ENCODE data around the gene MDK. TPM values are rescaled to one million over a fixed set of nuclear protein-coding genes. Genes with fewer than 3 reads are reported as not detected.

MDK gene, protein sequence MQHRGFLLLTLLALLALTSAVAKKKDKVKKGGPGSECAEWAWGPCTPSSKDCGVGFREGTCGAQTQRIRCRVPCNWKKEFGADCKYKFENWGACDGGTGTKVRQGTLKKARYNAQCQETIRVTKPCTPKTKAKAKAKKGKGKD
- 10 to 100 TPM in 1 of 2 donors, 1 to 10 TPM in 1; 5.8 to 14.8 TPM for total RNA-seq

DNA sequence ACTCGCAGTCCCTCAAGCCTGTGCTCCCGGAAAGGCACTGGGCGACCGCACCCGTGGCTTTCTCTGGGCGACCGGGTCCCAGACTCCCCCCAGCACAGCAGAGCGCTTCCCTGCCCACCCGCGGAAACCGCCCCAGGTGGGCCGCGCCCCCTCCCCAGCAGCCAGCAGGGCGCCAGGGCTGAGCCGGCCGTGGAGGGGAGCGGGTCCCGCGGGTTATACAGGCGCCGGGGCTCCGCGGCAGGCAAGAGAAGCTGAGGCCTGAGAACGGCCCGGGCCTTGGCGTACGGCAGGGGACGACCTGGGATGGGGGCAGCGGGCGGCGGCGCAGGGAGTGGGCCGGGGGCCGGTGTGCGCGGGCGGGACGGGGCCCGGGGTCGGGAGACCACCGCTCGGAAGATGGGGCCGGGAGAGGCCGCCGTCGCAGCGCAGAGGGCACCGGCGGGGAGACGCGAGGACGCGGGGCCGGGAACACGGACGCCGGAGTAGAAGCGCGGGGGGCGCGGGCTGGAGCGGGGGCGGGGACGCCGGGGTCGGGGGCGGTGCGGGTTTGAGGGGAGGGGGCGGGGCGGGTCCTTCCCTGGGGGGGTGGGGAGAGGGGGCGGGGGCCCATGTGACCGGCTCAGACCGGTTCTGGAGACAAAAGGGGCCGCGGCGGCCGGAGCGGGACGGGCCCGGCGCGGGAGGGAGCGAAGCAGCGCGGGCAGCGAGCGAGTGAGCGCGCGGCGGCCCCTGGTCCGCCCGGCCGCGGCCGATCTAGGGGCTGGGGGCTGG, at the start of gene MDK:
MDK (plus strand) TSS at position 622 of the 771 bp plus-strand sequence. CDS start 389 bp downstream, outside the sequence.
- no peaks in the 10 kb centered on the region for H3K9me3 Mint-ChIP-seq
- H3K36me3 Mint-ChIP-seq = peaks cover 0 to 11% of the 10 kb centered on the region in 2 donors
- DNase-seq (ENCODE audit: low spot score in 2 of 2) = no peak
- H3K27ac Mint-ChIP-seq = peak within 1 kb of the TSS; percentile 29 to 72
- peak; percentile 24 to 25 for ATAC-seq

DNA sequence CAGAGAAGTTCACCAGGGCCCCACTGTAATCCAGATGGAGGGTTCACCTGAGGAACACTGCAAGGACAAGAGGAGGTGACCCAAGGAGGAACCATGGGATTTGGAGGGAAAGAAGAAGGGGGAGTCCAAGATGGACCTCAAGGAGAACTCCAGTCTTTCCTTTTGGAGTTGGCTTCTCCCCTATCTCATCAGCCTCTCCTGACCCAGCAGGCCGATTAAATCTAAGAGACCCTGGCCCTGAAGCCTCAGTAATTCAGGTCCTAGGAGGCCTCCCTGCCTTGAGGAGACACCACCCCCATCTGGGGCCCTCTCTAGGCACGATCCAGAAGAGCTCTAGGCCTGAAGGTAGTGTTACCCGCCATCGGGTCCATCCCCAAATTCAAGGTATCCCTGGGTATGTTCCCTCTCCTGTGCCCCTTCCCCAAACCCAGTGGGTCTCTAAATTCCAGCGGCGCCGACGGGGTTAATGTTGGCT, 49.3 kb upstream of the MDK start:
- ATAC-seq (peak in 1 of 2 donors; percentile 1), DNase-seq (ENCODE audit: low spot score in 2 of 2) (no peak)
- no peaks in the 10 kb centered on the region for H3K36me3 Mint-ChIP-seq
- no peaks in the 10 kb centered on the region for H3K9me3 Mint-ChIP-seq
- no peak overlapping the region for H3K27ac Mint-ChIP-seq

DNA sequence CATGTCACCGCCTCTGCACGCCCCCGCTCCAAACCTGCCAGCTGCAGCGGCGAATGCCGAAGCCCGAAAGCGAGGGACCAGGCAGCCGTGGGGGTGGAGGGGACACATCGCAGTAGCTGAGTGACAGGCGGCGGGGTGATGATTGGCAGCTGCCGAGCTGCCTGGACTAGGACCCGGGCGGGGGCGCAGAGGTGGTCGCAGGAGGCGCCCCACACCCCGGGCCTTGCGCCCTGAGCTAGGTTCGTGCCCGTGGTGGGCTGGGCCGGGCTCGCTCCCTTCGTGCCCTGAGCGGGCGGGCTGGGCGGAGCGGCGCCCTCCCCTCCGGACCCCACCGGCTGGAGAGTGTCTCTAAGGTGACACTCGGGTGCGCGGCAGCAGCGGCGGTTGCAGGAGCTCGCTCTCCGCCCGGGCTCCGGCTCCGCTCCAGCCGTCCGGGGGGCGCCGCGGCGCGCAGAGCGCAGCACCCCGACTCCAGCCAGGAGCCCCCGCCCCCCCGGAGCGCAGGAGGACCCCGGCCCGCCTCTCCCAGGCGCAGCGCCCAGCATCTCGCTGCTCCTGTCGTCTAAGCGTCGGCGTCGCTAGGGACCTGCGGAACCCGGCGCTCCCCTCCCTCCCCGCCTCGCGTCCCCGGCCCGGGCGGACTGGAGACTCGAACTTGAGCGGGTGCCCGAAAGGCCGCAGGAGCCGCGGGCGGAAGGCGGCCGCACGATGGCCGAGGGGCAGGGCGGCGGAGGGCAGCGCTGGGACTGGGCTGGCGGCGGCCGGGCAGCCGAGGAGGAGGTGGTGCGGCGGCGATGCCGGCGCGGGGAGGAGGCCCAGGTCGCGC, 48.7 kb upstream of the MDK start:
- ATAC-seq = peak; percentile 42 to 48
- DNase-seq (ENCODE audit: low spot score in 2 of 2) = no peak
- Mint-ChIP-seq H3K36me3 (no peaks in the 10 kb centered on the region), H3K27ac (no peak overlapping the region), H3K9me3 (no peaks in the 10 kb centered on the region)

DNA sequence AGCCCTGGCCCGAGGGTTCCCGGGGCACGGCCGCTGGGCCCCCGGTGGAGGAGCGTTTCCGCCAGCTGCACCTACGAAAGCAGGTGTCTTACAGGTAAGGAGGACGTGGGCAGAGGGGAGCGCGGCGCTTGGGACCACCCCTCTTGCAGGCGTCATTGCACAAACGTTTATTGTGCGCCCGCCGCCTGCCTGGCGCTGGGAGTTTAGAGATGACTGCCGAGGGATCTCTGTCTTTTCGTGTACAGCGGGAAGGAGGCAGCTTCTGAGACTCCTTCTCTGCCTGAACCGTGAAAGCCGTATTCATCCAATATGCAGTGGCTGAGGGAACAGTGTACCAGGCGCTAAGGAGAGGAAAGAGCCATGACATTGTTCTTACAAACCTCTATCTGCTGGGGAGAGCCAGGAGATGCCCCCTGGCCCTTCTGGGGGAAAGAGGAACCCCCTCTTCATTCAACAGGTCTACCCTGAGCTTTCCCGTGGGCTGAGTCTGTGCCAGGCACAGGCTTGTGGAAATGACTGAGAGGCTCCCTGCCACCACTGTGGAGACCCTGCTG, 48.0 kb upstream of the MDK start:
- no peak overlapping the region for H3K27ac Mint-ChIP-seq
- ATAC-seq (peak; percentile 22 to 33), DNase-seq (ENCODE audit: low spot score in 2 of 2) (no peak)

DNA sequence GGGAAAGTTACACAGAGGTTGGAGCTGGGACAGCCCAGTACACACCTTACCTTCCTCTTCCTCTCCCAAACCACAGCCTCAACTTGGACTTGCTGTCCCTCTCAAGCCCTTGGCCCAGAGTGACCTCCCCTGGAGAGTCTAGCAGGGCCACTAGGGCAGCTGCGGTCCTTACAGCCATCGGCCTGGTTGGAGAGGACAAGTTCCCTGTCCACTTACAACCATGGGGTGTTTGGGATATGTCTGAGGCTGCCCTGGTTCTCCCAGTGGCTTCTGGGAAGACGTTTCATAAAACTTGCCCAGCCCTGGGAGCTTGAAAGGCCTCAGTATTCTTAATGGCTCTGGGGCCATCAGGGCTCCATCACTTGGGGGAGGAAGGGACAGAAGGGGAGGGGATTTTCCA, 47.3 kb upstream of the MDK start:
- H3K36me3 Mint-ChIP-seq = no peaks in the 10 kb centered on the region
- no peak for ATAC-seq
- H3K27ac Mint-ChIP-seq = peak overlapping the region in 1 of 2 donors; percentile 58
- no peaks in the 10 kb centered on the region for H3K9me3 Mint-ChIP-seq
- DNase-seq (ENCODE audit: low spot score in 2 of 2) = no peak

More for the DNA sequence above, 48.0 kb upstream of the MDK start:
- Mint-ChIP-seq H3K36me3 (no peaks in the 10 kb centered on the region), H3K9me3 (no peaks in the 10 kb centered on the region)

DNA sequence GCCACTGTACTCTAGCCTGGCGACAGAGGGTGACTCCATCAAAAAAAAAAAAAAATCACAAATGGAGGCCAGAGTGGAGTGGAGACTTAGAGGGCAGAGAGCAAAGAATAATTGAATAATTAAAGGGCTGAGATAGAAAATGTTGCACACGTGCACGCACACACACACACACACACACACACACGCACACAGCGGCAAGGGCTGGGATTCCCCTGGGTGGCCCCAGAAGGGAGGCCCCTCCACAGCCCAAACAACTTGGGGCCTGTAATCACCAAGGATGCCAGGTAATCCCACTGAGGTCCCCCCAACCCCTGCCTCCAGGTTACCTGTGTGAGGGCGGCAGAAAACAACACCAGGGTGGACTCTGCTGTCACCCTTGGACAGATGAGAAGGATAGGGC, 46.2 kb upstream of the MDK start:
- Mint-ChIP-seq H3K27ac (peak overlapping the region; percentile 15 to 77), H3K36me3 (no peaks in the 10 kb centered on the region), H3K9me3 (no peaks in the 10 kb centered on the region)
- no peak for DNase-seq (ENCODE audit: low spot score in 2 of 2)
- ATAC-seq = no peak

DNA sequence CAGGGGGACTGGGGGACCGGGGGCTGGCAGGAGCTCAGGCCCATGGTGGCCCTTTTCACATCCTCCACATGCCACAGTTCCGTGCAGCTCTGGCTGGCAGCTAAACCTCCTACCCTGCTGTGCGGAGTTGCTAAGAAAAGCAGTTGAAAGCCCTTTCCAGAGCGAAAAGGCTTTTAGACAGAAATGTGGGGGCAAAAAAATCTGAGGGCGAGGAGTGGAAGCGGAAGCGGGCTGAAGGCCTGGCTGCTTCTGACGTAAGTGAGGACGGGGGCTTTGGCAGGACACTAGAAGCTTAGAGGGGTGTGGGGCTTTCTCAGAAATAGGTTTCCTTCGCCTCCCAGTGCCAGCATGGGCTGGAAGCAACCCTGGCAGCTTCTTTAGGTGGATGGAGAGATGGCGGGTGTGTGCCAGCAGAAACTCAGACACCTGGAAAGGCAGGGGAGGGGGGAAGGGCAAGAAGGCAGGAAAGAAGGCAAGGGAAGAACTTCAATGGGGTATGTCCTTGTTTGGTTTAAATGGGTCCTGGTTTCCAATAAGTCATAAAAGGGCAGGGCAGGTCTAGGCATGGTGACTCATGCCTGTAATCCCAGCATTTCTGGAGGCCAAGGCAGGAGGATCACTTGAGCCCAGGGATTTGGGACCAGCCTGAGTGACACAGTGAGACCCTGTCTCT, 45.4 kb upstream of the MDK start:
- peak overlapping the region; percentile 15 to 77 for H3K27ac Mint-ChIP-seq
- H3K9me3 Mint-ChIP-seq = no peaks in the 10 kb centered on the region
- DNase-seq (ENCODE audit: low spot score in 2 of 2) (no peak), ATAC-seq (no peak)
- H3K36me3 Mint-ChIP-seq = no peaks in the 10 kb centered on the region

DNA sequence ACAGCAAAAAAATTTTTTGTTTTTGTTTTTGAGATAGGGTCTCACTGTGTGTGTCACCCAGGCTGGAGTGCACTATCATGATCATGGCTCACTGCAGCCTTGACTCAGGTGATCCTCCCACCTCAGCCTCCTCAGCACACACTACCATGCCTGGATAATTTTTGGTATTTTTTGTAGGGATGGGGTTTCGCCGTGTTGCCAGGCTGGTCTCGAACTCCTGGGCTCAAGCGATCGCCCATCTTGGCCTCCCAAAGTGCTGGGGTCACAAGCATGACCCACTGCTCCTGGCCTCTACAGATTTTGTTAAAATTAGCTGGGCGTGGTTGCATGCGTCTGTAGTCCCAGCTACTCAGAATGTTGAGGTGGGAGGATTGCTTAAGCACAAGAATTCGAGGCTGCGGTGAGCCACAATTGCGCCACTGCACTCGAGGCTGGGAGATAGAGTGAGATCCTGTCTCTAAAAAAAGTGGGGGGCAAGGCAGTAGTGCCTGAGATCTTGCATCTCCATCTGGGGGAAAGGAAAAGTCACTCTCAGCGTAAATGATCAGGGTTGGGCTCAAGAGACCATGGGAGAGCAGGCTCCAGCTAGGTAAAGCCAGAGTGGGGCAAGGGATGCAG, 44.8 kb upstream of the MDK start:
- no peaks in the 10 kb centered on the region for H3K9me3 Mint-ChIP-seq
- DNase-seq (ENCODE audit: low spot score in 2 of 2) (no peak), ATAC-seq (peak; percentile 22 to 26)
- H3K36me3 Mint-ChIP-seq = no peaks in the 10 kb centered on the region
- peak overlapping the region in 1 of 2 donors; percentile 65 for H3K27ac Mint-ChIP-seq

DNA sequence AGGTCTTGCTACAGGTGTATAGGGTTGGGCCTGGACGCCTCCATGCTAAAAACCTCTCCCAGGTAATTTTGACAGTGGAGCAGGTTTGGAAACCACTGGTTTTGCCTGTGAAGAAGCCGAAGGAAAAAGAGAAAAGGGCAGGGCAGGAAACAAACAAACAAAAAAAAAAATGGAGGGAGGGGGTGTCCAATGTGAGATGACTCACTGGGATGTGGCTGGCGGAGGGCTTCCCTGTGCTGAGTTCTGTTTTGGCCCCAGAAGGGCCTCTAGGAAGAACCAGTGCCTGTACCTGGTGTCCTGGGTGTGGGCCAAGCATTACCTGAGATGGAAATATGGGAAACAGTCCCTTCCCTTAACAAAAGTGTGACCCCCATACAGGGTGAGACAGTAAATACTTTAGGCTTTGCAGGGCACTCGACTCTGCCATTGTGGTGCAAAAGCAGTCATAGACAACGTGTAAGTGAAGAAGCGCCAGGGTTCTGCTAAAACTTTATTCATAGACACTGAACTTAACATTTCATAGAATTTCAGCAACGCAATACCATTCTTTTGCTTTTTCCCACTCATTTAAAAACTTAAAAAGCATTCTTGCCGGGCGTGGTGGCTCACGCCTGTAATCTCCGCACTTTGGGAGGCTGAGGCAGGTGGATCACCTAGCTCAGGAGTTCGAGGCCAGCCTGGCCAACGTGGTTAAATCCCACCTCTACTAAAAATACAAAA, 43.7 kb upstream of the MDK start:
- H3K36me3 Mint-ChIP-seq = no peaks in the 10 kb centered on the region
- no peak overlapping the region for H3K27ac Mint-ChIP-seq
- ATAC-seq = no peak
- no peak for DNase-seq (ENCODE audit: low spot score in 2 of 2)
- H3K9me3 Mint-ChIP-seq = no peaks in the 10 kb centered on the region

DNA sequence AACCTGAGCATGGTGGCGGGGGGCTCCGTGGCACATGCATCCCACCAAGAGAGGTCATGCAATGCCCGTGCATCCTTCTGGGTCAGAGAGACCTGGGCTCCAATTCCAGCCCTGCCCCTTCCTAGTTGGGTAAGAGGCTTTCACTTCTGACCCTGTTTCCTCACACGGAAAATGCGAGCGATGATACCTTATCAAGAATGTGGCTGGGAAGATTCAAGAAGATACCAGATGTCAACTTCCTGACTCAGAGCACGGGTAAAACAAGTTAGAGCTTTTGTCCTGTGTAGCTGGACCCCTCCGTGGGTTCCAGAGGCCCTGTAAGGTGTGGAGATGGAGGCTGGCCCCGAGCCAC, 42.9 kb upstream of the MDK start:
- Mint-ChIP-seq H3K27ac (peak overlapping the region in 1 of 2 donors; percentile 46), H3K36me3 (no peaks in the 10 kb centered on the region), H3K9me3 (no peaks in the 10 kb centered on the region)
- peak in 1 of 2 donors; percentile 28 for ATAC-seq
- DNase-seq (ENCODE audit: low spot score in 2 of 2) = no peak

DNA sequence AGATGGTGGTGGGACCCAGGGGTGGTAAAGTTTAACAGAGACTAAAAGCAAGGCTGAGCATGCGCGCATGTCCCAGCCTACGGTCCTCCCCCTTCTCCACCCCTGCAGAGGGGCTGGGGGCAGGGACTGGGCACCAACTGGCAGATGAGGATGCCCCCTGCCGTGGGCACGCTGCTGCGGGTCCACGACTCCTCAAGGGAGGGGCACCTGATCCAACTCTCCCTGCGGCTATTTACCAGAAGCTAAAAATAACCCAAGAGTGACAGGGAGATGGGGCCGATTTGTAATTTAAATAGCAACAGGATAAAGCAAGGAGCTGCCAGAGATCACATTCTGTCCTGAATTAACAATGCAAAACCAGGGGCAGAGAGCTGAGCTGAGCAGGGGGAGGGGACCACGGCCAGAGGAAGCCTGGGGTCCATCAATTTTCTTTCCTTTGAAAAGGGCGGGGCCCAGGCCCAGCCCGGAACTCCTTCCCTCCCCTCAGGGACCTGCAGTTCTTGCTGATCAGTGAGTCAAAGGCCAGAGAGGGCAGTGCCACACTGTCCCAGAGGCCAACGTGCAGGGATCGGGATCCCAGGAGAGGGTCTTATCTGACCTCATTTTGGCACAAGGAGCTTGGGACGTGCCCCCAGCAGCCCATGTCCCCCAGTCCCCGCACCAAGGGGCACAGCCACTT, 42.3 kb upstream of the MDK start:
- Mint-ChIP-seq H3K36me3 (no peaks in the 10 kb centered on the region), H3K9me3 (no peaks in the 10 kb centered on the region), H3K27ac (peak overlapping the region in 1 of 2 donors; percentile 46)
- ATAC-seq (peak in 1 of 2 donors; percentile 29), DNase-seq (ENCODE audit: low spot score in 2 of 2) (no peak)

DNA sequence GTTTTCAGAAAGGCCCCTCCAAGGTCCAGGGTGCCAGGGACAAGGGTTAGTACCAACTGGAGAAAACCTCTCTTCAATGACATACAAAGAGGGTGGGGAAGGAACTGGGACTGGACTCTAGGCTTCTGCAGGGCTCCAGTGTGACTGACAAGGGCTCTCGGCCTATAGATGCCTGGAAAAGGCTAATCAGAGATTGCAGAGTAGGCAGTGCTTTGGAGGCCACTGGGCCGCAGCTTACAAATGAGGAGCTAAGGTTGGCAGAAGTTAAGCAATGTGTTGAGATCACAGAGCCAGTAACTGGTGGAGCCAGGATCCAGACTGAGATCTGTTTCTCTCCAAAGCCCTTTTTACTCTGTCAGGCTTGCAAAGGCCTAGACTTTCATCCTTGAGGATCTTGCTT, 41.7 kb upstream of the MDK start:
- ATAC-seq (no peak), DNase-seq (ENCODE audit: low spot score in 2 of 2) (no peak)
- Mint-ChIP-seq H3K36me3 (no peaks in the 10 kb centered on the region), H3K27ac (no peak overlapping the region), H3K9me3 (no peaks in the 10 kb centered on the region)

DNA sequence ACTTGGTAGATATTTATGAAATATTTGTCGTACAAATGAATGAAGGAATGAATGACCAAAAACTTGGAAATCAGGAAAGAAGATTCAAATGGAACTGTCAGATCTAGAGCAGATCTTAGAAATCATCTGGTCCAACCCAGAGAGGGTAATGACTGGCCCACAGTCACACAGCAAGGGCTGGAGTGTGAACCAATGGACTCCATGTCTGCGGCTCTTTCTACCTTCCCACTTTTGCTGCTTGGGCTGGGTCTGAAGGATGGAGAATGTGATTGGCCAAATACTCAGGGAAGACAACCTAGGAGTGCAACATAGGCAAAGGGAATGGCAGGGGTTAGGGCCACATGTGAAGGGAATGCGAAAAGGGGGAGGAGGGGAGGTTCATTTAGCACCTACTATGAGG, 40.0 kb upstream of the MDK start:
- Mint-ChIP-seq H3K36me3 (peaks cover 0 to 4% of the 10 kb centered on the region in 2 donors), H3K9me3 (no peaks in the 10 kb centered on the region), H3K27ac (peak overlapping the region in 1 of 2 donors; percentile 25)
- ATAC-seq (no peak), DNase-seq (ENCODE audit: low spot score in 2 of 2) (no peak)

DNA sequence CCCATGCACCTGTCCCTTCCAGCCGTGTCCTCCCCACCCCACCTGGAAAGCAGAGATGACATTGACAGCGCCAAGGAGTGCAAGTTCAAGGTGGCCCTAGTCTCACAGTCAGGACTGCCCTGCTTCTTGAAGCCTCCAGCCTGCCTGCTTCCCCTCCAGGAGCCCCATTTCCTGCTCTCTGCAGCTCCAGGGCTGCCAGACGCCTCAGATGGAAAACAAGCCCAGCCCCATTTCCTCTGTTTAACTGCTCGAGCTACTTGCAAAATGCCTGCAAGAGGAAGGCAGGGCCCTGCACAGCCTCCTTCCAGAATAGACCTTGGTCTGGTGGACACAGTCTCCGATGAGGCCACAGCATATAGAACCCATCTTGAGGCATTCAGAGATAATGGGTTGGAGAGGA, 39.2 kb upstream of the MDK start:
- H3K36me3 Mint-ChIP-seq = peaks cover 0 to 4% of the 10 kb centered on the region in 2 donors
- no peak for ATAC-seq
- no peak for DNase-seq (ENCODE audit: low spot score in 2 of 2)
- no peaks in the 10 kb centered on the region for H3K9me3 Mint-ChIP-seq
- H3K27ac Mint-ChIP-seq = no peak overlapping the region

DNA sequence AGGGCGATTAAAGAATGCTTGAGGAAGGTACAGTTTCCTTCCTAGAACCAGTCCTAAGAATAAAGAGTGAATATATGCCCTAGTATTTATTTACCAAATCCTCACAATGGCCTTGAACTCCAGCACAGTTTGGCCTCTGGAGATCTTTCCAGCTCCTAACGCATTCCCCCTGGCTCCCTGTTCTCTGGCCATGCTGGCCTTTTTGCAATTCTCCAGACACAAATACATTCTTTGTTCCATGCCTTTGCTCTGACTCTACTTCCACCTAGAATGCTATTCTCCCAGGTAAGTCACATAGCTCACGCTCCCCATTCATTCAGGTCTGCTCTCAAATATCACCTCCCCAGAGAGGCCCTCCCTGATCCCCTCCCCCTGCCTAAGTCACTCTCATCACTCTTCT, 37.9 kb upstream of the MDK start:
- H3K27ac Mint-ChIP-seq = no peak overlapping the region
- no peak for DNase-seq (ENCODE audit: low spot score in 2 of 2)
- ATAC-seq = no peak
- H3K9me3 Mint-ChIP-seq = no peaks in the 10 kb centered on the region
- H3K36me3 Mint-ChIP-seq = peaks cover 3 to 4% of the 10 kb centered on the region in 2 donors

All from activated naive CD4-positive, alpha-beta T cell treated with anti-CD3 and anti-CD28 coated beads, Interleukin-2, amount 50 U/mL, for 72 hours (primary cell).